ENCODE results near the gene ARPC1B. TPM values are rescaled to one million over a fixed set of nuclear protein-coding genes. Genes with fewer than 3 reads are reported as not detected.
"Not testable (repeated sequence)": the region's sequence is repeated elsewhere in the genome, so short reads cannot be mapped to it uniquely, and the experiment has no call there.

ARPC1B gene
- total RNA-seq, 4 donors from 2014 or later: 24.7 to 38.7 (median 30.8) TPM

DNA sequence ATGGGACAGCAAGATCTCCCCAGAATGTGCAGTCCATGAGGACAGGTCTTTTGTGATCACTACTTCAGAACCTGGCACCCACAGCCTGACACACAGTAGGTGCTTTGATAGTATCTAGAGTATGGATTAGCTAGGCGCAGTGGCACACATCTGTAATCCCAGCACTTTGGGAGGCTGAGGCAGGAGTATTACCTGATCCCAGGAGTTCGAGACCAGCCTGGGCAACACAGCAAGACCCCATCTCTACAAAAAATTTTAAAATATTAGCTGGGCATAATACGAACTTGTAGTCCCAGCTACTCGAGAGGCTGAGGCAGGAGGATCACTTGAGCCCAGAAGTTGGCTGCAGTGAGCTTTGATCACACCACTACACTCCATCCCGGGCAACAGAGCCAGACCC, 22.3 kb upstream of the ARPC1B start:
- Histone ChIP-seq H3K27ac (no peak overlapping the region), H3K4me1 (no peaks in the 10 kb centered on the region), H3K4me3 (no peak overlapping the region), H3K27me3 (no peaks in the 10 kb centered on the region), H3K36me3 (peaks cover 0 to 88% of the 10 kb centered on the region in 2 donors), H3K9me3 (no peaks in the 10 kb centered on the region)
- intact Hi-C loops (cut with DNase I; ENCODE audit: low total_unique reads) (no loop called here), in situ Hi-C loops (cut with MboI; ENCODE audit: low sequenced_read_pairs in 4 of 4) (no loop called here)
- DNase-seq (no peak), ATAC-seq (no peak)
- TF ChIP-seq, protein P1, sequence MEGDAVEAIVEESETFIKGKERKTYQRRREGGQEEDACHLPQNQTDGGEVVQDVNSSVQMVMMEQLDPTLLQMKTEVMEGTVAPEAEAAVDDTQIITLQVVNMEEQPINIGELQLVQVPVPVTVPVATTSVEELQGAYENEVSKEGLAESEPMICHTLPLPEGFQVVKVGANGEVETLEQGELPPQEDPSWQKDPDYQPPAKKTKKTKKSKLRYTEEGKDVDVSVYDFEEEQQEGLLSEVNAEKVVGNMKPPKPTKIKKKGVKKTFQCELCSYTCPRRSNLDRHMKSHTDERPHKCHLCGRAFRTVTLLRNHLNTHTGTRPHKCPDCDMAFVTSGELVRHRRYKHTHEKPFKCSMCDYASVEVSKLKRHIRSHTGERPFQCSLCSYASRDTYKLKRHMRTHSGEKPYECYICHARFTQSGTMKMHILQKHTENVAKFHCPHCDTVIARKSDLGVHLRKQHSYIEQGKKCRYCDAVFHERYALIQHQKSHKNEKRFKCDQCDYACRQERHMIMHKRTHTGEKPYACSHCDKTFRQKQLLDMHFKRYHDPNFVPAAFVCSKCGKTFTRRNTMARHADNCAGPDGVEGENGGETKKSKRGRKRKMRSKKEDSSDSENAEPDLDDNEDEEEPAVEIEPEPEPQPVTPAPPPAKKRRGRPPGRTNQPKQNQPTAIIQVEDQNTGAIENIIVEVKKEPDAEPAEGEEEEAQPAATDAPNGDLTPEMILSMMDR (IDR thresholded peaks at IDR 0.05 in 4 of 5, conservative IDR thresholded peaks at IDR 0.05 in 1 of 5): no peak
- TF ChIP-seq POLR2A (IDR thresholded peaks at IDR 0.05): no peak

DNA sequence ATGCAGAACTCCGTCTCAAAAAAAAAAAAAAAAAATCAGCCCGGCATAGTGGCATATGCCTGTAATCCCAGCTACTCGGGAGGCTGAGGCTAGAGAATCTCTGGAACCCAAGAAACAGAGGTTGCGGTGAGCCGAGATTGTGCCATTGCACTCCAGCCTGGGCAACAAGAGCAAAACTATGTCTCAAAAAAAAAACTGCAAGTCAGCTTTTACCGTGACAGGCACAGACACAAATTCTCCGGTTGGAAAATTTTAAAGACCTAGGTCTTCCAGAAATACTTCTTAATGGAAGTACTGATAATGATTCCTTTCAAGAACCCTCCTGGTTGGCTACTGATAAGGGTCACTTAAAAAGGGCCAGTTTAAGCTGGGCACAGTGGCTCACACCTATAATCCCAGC, 19.4 kb upstream of the ARPC1B start:
- DNase-seq: no peak
- no peak for ATAC-seq
- Histone ChIP-seq H3K4me3 (no peak overlapping the region), H3K4me1 (no peaks in the 10 kb centered on the region), H3K27me3 (no peaks in the 10 kb centered on the region), H3K36me3 (peaks cover 0 to 88% of the 10 kb centered on the region in 2 donors), H3K27ac (no peak overlapping the region), H3K9me3 (no peaks in the 10 kb centered on the region)
- intact Hi-C loops (cut with DNase I; ENCODE audit: low total_unique reads) (no loop called here), in situ Hi-C loops (cut with MboI; ENCODE audit: low sequenced_read_pairs in 4 of 4) (no loop called here)
- TF ChIP-seq, protein P1 (IDR thresholded peaks at IDR 0.05 in 4 of 5, conservative IDR thresholded peaks at IDR 0.05 in 1 of 5): no peak
- TF ChIP-seq POLR2A (IDR thresholded peaks at IDR 0.05): no peak

DNA sequence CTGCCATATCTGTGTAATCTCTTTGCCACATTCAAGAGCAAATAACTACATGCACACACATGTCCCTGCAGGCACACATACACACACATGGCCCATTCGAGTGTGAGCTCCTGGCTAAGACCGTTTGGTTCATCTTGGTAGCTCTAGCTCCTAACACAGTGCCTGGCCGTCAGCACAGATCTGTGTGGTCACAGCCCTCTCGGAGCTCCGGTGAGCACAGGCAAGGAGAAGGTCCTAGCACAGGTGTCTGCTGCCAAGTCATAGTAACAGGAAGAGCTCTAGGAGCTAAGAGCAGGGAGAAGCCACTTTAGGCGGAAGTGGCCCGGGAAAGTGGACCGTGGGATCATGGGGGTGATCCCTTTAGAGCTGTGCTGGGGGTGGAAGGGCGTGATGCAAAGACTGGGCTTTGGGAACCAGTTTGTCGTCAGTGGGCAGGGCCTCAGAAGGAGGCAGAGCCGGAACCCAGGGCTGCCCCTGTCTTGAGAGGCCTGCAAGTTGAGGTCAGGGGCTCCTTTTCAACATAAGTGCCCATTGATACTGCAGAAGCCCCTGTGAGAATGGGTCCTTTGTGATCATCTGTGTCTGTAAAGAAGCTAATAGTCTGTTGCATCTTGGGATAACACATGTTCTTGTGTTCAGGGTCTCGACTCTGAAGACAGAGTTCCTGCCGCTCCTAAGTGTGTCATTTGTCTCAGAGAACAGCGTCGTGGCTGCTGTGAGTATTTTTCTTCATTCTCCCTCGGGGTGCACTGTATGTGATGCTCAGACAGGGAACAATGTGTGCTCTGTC, 16.6 kb upstream of the ARPC1B start:
- DNase-seq (no peak), ATAC-seq (no peak)
- Histone ChIP-seq H3K4me1 (no peaks in the 10 kb centered on the region), H3K9me3 (no peaks in the 10 kb centered on the region), H3K36me3 (peaks cover 0 to 93% of the 10 kb centered on the region in 2 donors), H3K27me3 (no peaks in the 10 kb centered on the region), H3K27ac (no peak overlapping the region), H3K4me3 (no peak overlapping the region)
- intact Hi-C loops (cut with DNase I; ENCODE audit: low total_unique reads): no loop called here
- in situ Hi-C loops (cut with MboI; ENCODE audit: low sequenced_read_pairs in 4 of 4): no loop called here
- TF ChIP-seq, protein P1 (IDR thresholded peaks at IDR 0.05 in 4 of 5, conservative IDR thresholded peaks at IDR 0.05 in 1 of 5): no peak
- TF ChIP-seq POLR2A (IDR thresholded peaks at IDR 0.05): no peak

DNA sequence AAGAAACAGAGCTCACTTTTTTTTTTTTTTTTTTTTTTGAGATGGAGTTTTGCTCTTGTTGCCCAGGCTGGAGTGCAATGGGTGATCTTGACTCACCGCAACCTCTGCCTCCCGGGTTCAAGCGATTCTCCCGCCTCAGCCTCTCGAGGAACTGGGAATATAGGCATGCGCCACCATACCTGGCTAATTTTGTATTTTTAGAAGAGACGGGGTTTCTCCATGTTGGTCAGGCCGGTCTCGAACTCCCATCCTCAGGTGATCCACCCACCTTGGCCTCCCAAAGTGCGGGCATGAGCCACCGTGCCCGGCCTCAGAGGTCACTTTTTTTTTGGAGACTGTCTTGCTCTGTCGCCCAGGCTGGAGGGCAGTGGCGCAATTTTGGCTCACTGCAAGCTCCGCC, 16.0 kb upstream of the ARPC1B start:
- DNase-seq; H3K4me1 ChIP-seq; H3K4me3 ChIP-seq; H3K9me3 ChIP-seq; intact Hi-C loops (cut with DNase I; ENCODE audit: low total_unique reads); H3K27ac ChIP-seq; H3K27me3 ChIP-seq; in situ Hi-C loops (cut with MboI; ENCODE audit: low sequenced_read_pairs in 4 of 4); ATAC-seq: not testable (repeated sequence)
- peaks cover 0 to 93% of the 10 kb centered on the region in 2 donors for H3K36me3 ChIP-seq

DNA sequence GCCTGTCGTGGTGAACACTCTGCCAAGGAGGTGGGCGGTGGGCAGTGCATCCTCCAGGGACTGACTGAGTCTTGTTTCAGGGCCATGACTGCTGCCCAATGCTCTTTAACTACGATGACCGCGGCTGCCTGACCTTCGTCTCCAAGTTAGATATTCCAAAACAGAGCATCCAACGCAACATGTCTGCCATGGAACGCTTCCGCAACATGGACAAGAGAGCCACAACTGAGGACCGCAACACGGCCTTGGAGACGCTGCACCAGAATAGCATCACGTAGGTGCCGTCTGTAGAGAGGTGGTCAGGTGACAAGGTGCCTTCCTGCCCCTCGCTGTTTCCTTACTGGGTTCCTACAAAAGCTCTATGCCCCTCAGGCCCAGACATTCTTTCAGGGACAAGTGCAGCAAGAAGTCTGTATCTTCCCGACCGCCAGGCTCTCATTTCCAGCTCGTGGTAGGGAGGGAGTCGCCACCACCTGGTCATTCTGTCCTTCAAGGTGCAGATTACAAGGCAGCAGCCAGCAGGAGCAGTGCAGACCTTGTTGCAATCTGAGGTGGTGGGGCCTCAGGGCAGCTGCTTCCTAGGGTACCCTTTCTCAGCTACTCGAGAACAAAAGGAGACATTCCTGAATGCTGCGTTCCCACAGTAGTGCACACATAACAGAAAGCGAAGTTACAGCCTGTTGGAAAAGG, 14.9 kb upstream of the ARPC1B start:
- Histone ChIP-seq H3K4me1 (no peaks in the 10 kb centered on the region), H3K9me3 (no peaks in the 10 kb centered on the region), H3K27me3 (no peaks in the 10 kb centered on the region), H3K27ac (no peak overlapping the region), H3K36me3 (peaks cover 0 to 93% of the 10 kb centered on the region in 2 donors), H3K4me3 (no peak overlapping the region)
- intact Hi-C loops (cut with DNase I; ENCODE audit: low total_unique reads) (no loop called here), in situ Hi-C loops (cut with MboI; ENCODE audit: low sequenced_read_pairs in 4 of 4) (loop anchor here in 1 of 4 donors (10.0 kb wide), 1 partner anchor 55 kb away; no protein-coding TSS in a partner anchor)
- DNase-seq (no peak), ATAC-seq (no peak)
- no peak for TF ChIP-seq POLR2A (IDR thresholded peaks at IDR 0.05)
- TF ChIP-seq, protein P1 (IDR thresholded peaks at IDR 0.05 in 4 of 5, conservative IDR thresholded peaks at IDR 0.05 in 1 of 5): no peak
